HG03039 (cell line): ENCODE data around the gene BCS1L.
A peak's percentile ranks its signal among the peaks of the same experiment; 100 is the strongest.
"Not testable (repeated sequence)": the region's sequence is repeated elsewhere in the genome, so short reads cannot be mapped to it uniquely, and the experiment has no call there.

Experiments
- ATAC-seq: cut with Tn5 transposase; IDR thresholded peaks from one replicate; pipeline ENCODE4 v1.9.1; 2021; ENCODE audit warnings: mild to moderate bottlenecking, moderate library complexity; ENCODE audit not compliant: unreplicated experiment

The BCS1L gene

GRCh38 chr2:218659988-218660358 lies 490 bp downstream of the BCS1L start:
- no peak for ATAC-seq

DNA sequence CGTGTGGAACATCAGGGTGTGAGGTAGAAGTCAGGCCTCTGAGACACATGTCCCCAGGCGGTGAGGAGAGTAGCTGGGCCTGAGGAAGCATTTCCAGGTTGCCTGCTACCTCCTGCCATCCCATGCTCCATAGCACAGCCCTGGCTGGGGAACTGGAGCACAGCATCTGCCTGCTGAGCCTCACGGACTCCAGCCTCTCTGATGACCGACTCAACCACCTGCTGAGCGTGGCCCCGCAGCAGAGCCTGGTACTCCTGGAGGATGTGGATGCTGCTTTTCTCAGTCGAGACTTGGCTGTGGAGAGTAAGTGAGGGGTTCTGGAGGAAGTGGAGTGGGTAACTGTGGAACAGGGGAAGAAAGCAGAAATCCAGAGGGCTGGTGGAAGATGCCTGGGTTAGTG lies 2.9 kb downstream of the BCS1L start:
- no peak for ATAC-seq

GRCh38 chr2:218662827-218663226 lies 3.3 kb downstream of the BCS1L start:
- ATAC-seq = no peak

- ATAC-seq = no peak
These were observed 4.4 kb downstream of the BCS1L start for GRCh38 chr2:218663901-218664300.

GRCh38 chr2:218664653-218665052 lies 5.2 kb downstream of the BCS1L start:
- ATAC-seq = no peak

DNA sequence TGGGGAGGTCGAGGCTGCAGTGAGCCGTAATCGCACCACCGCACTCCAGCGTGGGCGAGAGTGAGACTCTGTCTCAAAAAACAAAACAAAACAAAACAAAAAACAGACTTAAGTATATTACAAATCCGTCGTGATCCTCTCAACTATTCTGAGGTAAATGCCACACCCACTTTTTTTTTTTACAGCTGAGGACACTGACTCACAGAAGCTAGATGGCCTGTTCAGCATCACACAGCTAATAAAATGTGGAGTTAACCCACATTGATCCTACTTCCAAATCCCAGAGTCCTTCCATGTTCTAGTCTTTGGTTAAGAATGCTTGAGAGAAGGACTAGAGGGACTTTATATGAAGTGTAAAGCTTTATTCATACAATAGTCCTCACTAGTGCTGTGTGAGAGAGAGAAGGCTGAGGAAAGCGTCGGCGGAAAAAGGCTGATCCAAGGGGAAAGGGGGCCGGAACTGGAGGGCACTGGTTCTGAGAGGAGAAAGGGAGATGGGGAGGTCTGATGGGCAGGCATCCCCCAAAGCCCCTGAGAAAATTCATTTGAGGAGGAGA lies 11.7 kb downstream of the BCS1L start:
- no peak for ATAC-seq

GRCh38 chr2:218671654-218672566 lies 12.4 kb downstream of the BCS1L start, which contains the start of the genes RNF25 and STK36:
Gene RNF25, minus strand, starts transcription at chr2:218672002. Its CDS starts 32 bp downstream, at chr2:218671970.
Gene STK36, plus strand, starts transcription at chr2:218672086. Its CDS starts 744 bp downstream, at chr2:218672830.
- ATAC-seq = peak; percentile 96

- no peak for ATAC-seq
These were observed 19.6 kb downstream of the BCS1L start for GRCh38 chr2:218679119-218679518.

DNA sequence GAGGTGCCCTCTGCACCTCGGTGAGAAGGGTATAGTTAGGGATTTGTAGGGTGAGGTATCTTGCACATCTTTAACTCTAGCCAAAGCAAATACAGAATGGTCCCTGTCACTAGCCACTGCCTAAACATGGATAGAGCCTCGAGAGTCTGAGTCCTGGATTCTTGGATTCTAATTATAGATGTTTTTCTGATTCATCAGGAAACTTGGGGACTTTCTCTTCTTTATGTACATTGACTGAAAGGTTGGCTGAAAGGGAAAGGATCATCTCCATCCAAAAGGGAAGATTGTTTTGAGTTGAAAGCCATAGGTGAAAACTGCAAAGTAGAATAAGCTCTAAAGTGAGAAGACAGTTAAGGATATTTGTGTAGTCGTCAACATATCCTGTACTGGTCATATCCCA lies 20.6 kb downstream of the BCS1L start:
- ATAC-seq = no peak

- not testable (repeated sequence) for ATAC-seq
These were observed 28.0 kb downstream of the BCS1L start for GRCh38 chr2:218687400-218688060.

- ATAC-seq = no peak
These were observed 31.8 kb downstream of the BCS1L start for GRCh38 chr2:218691234-218691633.

GRCh38 chr2:218694405-218695145 lies 35.1 kb downstream of the BCS1L start:
- no peak for ATAC-seq

- no peak for ATAC-seq
These were observed 39.4 kb downstream of the BCS1L start for GRCh38 chr2:218698885-218699284.

- no peak for ATAC-seq
These were observed 42.3 kb downstream of the BCS1L start for GRCh38 chr2:218701806-218702205.

DNA sequence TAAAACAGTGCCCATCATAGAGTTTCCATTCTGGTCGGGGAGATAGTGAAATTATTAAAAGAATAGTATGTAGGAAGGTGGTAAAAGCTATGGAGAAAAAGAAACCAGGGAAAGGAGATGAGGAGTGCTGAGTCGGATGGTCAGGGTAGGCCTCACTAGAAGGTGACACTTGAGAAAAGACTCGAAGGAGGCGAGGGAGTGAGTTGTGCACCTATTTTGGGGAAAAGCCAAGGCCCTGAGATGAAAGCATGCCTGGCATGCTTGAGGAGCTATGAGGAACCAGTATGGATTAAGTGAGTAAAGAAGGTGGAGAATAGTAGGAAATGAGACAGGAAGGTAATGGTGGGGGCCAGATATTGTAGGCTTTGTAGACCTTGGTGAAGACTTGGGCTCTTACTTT lies 43.9 kb downstream of the BCS1L start:
- no peak for ATAC-seq

DNA sequence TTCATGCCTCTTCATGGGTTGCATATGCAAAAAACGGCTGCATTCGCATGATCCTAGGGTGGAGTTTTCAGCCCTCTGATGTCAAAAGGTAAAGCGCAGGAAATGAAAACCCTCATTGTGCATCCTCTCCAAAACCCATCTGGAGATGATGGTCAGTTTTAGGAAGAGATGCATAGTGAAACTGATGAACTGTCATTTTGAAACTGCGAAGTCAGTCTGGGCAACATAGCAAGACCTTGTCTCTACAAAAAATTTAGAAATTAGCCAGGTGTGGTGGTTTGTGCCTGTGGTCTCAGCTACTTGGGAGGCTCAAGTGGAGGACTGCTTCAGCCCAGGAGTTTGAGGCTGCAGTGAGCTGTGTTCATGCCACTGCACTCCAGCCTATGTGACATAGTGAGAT lies 48.6 kb downstream of the BCS1L start:
- no peak for ATAC-seq

DNA sequence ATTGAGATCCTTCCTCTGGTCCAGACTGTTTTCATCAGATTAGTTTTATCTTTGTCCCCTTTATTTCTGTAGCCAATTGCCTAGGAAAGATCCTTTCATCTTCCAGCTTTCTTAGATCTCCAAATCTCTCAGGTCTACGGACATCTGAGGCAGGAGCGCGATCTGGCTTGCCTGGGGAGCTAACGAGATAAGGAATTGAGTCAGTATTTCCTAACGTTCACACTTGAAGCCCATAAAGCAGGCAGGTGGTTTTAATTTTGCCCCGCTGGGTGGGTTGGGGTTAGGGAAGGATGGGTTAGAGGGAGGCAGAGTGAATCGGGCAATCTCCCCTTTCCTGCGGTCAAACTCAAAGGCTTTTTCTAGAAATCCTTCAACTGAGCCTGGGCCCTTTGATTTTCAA lies 50.4 kb downstream of the BCS1L start:
- no peak for ATAC-seq

DNA sequence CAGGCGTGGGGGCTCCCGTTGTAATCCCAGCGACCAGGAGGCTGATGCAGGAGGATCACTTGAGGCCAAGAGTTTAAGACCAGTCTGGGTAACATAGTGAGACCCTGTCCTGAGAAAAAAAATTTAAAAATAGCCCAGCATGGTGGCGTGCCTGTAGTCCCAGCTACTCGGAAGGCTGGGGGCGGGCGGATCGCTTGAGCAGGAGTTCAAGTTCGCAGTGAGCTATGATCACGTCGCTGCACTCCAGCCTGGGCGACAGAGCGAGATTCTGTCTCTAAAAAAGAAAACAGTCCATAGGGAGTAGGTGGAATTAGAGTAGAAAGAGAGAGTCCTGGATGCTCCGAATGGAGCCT lies 50.8 kb downstream of the BCS1L start:
- ATAC-seq = no peak

DNA sequence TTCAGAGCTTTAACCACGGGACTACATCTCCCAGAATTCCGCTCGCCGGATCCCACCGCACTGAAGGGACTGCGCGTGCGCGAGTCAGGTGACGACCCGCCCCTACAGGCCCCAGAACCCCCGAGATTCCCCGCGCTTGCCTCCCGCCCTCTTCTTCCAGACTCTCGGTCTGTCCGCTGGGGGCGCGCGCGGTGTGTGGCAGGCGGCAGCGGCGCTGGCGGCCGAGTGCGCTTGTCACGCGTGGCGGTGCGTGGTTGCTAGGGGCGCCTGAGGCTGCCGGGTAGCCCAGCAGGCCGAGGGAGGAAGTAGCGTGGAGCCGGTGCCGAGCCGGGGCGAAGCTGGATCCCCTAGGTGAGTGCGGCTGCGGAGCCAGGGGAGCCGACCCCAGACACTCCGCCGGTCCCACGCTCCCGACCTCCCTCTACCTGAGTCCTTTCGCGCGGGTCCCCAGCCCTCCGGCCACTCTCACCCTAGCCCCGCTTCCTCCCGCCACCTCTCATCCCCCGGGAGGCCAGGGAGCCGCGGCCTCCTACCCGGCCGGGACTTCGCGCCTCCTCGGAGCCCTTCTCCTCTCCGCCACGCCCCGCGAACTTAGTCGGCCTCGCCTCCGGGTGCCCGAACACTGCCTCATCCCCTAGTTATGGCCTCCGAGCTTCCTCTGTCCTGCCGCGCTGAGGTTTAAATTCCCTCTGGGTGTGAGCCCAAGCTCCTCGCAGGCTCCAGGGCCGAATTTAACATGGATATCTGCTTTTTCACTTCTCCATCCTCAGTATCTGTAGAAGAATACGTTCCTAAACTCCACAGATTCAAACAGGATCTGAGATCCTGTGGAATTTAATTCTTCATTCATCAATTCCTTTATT lies 51.4 kb downstream of the BCS1L start, which contains the start of gene TTLL4:
Gene TTLL4 (plus strand): TSS at position 149 of the 863 bp plus-strand sequence. CDS start 26,842 bp downstream, outside the sequence.
- ATAC-seq = peak; percentile 86

DNA sequence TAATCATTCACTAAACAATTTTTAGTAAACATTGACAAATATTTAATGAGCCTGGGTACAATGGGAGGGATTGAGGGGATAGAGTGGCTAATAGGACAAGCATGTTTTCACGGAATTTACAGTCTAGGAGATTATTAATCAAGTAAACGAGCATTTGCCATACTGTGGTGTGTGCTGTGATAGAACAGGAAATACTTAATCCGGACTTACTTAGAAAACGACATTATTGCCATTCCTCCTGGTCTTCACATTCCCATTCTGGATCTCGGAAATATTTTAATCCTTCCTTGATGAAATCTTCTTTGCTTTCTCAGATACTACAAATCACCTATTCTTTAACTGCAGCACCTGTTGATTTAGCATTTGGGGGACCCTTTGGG lies 52.1 kb downstream of the BCS1L start:
- ATAC-seq = no peak
